ENCODE data around the gene UNC80. TPM values are rescaled to one million over a fixed set of nuclear protein-coding genes. Genes with fewer than 3 reads are reported as not detected.

UNC80 gene
- total and polyA plus RNA-seq, 2 donors (not counting 1 experiment from before 2014, with no cell fraction given) = under 0.01 TPM; not detected in 1

DNA sequence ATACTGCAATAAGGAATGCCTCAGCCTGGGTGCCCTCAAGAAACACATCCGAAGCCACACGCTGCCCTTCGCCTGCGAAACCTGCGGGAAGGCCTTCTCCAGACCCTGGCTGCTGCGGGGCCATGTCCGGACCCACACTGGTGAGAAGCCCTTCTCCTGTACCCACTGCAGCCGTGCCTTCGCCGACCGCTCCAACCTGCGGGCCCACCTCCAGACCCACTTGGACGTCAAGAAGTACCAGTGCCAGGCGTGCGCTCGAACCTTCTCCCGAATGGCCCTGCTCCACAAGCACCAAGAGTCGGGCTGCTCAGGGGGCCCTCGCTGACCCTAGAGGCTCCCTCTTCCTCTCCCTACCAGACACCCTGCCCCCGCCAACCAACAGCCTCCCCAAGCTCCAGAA, 37.6 kb downstream of the UNC80 start:
- H3K27ac ChIP-seq (ENCODE audit: insufficient read depth, low read length) = no peak overlapping the region
- no peaks in the 10 kb centered on the region for H3K9me3 ChIP-seq (ENCODE audit: control insufficient read depth, insufficient read depth, low read depth, low read length)
- H3K9ac ChIP-seq (ENCODE audit: insufficient read depth, low read length) = no peak overlapping the region
- no peaks in the 10 kb centered on the region for H3K79me2 ChIP-seq (ENCODE audit: control insufficient read depth, insufficient read depth, low read length)
- DNase-seq (ENCODE audit: low read depth in 2 of 2) = no peak
- H2AFZ ChIP-seq (ENCODE audit: low read length) = no peak overlapping the region
- H3K27me3 ChIP-seq (ENCODE audit: control insufficient read depth, insufficient read depth, low read length) = no peaks in the 10 kb centered on the region
- H3K36me3 ChIP-seq (ENCODE audit: control insufficient read depth, insufficient read depth, low read length) = no peaks in the 10 kb centered on the region
- TF ChIP-seq EZH2 (IDR thresholded peaks at IDR 0.05; ENCODE audit: low read length, missing control alignments) = no peak
- TF ChIP-seq, protein P1, sequence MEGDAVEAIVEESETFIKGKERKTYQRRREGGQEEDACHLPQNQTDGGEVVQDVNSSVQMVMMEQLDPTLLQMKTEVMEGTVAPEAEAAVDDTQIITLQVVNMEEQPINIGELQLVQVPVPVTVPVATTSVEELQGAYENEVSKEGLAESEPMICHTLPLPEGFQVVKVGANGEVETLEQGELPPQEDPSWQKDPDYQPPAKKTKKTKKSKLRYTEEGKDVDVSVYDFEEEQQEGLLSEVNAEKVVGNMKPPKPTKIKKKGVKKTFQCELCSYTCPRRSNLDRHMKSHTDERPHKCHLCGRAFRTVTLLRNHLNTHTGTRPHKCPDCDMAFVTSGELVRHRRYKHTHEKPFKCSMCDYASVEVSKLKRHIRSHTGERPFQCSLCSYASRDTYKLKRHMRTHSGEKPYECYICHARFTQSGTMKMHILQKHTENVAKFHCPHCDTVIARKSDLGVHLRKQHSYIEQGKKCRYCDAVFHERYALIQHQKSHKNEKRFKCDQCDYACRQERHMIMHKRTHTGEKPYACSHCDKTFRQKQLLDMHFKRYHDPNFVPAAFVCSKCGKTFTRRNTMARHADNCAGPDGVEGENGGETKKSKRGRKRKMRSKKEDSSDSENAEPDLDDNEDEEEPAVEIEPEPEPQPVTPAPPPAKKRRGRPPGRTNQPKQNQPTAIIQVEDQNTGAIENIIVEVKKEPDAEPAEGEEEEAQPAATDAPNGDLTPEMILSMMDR (conservative IDR thresholded peaks at IDR 0.05 in 1 of 2, IDR thresholded peaks at IDR 0.05 in 1 of 2; ENCODE audit: low read depth in 1 of 2, low read length in 2 of 2) = no peak
- H3K4me2 ChIP-seq (ENCODE audit: extremely low read depth, insufficient read depth, low read length) = no peak overlapping the region
- H4K20me1 ChIP-seq (ENCODE audit: control insufficient read depth, extremely low read depth, insufficient read depth, low read length) = no peaks in the 10 kb centered on the region
- H3K4me3 ChIP-seq (replicated peaks in 1 of 4; ENCODE audit: control extremely low read depth in 1 of 4, insufficient read depth in 1 of 4, low read depth in 3 of 4, low read length in 4 of 4) = no peak overlapping the region
- H3K4me1 ChIP-seq (ENCODE audit: control insufficient read depth, extremely low read depth, insufficient read depth, low read length) = no peaks in the 10 kb centered on the region

DNA sequence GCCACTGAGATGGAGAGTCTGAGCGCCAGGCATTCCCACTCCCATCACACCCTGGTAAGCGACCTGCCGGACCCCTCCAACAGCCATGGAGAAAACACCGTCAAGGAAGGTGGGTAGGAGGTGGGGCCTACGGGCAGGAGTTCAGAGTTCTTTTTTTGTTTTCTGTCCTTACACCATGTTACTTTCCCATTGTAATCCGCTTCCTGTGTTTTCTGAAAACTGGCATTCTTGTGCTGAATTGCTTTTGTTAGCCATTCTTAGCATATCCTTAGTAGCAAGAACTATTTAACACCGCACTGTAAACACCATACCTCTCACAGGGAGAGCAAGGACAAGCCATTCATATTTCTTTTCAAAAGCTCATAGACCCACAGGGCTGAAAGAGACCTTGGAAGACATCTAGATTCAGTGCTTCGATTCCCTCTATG, 46.2 kb downstream of the UNC80 start:
- H3K4me2 ChIP-seq (ENCODE audit: extremely low read depth, insufficient read depth, low read length) = no peak overlapping the region
- TF ChIP-seq EZH2 (IDR thresholded peaks at IDR 0.05; ENCODE audit: low read length, missing control alignments) = no peak
- TF ChIP-seq, protein P1 (conservative IDR thresholded peaks at IDR 0.05 in 1 of 2, IDR thresholded peaks at IDR 0.05 in 1 of 2; ENCODE audit: low read depth in 1 of 2, low read length in 2 of 2) = no peak
- H3K27ac ChIP-seq (ENCODE audit: insufficient read depth, low read length) = no peak overlapping the region
- no peak overlapping the region for H2AFZ ChIP-seq (ENCODE audit: low read length)
- DNase-seq (ENCODE audit: low read depth in 2 of 2) = no peak
- H3K4me1 ChIP-seq (ENCODE audit: control insufficient read depth, extremely low read depth, insufficient read depth, low read length) = no peaks in the 10 kb centered on the region
- H3K36me3 ChIP-seq (ENCODE audit: control insufficient read depth, insufficient read depth, low read length) = no peaks in the 10 kb centered on the region
- H3K9ac ChIP-seq (ENCODE audit: insufficient read depth, low read length) = no peak overlapping the region
- H4K20me1 ChIP-seq (ENCODE audit: control insufficient read depth, extremely low read depth, insufficient read depth, low read length) = no peaks in the 10 kb centered on the region
- H3K27me3 ChIP-seq (ENCODE audit: control insufficient read depth, insufficient read depth, low read length) = no peaks in the 10 kb centered on the region
- no peaks in the 10 kb centered on the region for H3K79me2 ChIP-seq (ENCODE audit: control insufficient read depth, insufficient read depth, low read length)
- no peaks in the 10 kb centered on the region for H3K9me3 ChIP-seq (ENCODE audit: control insufficient read depth, insufficient read depth, low read depth, low read length)
- no peak overlapping the region for H3K4me3 ChIP-seq (replicated peaks in 1 of 4; ENCODE audit: control extremely low read depth in 1 of 4, insufficient read depth in 1 of 4, low read depth in 3 of 4, low read length in 4 of 4)

DNA sequence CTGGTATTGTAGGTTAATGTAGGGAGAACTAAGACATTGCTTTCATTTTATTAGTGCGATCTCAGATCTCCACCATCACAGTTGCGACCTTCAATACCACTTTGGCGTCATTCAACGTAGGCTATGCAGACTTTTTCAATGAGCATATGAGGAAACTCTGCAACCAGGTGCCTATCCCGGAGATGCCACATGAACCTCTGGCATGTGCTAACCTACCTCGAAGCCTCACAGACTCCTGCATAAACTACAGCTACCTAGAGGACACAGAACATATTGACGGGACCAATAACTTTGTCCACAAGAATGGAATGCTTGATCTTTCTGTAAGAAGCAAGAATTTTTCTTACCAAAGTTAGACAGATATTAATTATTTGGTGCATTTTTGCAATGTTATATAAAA, 47.3 kb downstream of the UNC80 start:
- H3K36me3 ChIP-seq (ENCODE audit: control insufficient read depth, insufficient read depth, low read length) = no peaks in the 10 kb centered on the region
- no peaks in the 10 kb centered on the region for H3K9me3 ChIP-seq (ENCODE audit: control insufficient read depth, insufficient read depth, low read depth, low read length)
- H3K4me1 ChIP-seq (ENCODE audit: control insufficient read depth, extremely low read depth, insufficient read depth, low read length) = no peaks in the 10 kb centered on the region
- H2AFZ ChIP-seq (ENCODE audit: low read length) = no peak overlapping the region
- no peaks in the 10 kb centered on the region for H4K20me1 ChIP-seq (ENCODE audit: control insufficient read depth, extremely low read depth, insufficient read depth, low read length)
- H3K4me2 ChIP-seq (ENCODE audit: extremely low read depth, insufficient read depth, low read length) = no peak overlapping the region
- H3K79me2 ChIP-seq (ENCODE audit: control insufficient read depth, insufficient read depth, low read length) = no peaks in the 10 kb centered on the region
- H3K27ac ChIP-seq (ENCODE audit: insufficient read depth, low read length) = no peak overlapping the region
- H3K4me3 ChIP-seq (replicated peaks in 1 of 4; ENCODE audit: control extremely low read depth in 1 of 4, insufficient read depth in 1 of 4, low read depth in 3 of 4, low read length in 4 of 4) = no peak overlapping the region
- no peak overlapping the region for H3K9ac ChIP-seq (ENCODE audit: insufficient read depth, low read length)
- no peak for DNase-seq (ENCODE audit: low read depth in 2 of 2)
- TF ChIP-seq, protein P1 (conservative IDR thresholded peaks at IDR 0.05 in 1 of 2, IDR thresholded peaks at IDR 0.05 in 1 of 2; ENCODE audit: low read depth in 1 of 2, low read length in 2 of 2) = no peak
- TF ChIP-seq EZH2 (IDR thresholded peaks at IDR 0.05; ENCODE audit: low read length, missing control alignments) = no peak
- H3K27me3 ChIP-seq (ENCODE audit: control insufficient read depth, insufficient read depth, low read length) = no peaks in the 10 kb centered on the region
